Astrocyte of the spinal cord (primary cell): Measurements from ENCODE around the gene ITFG1.

Experiments
- DNase-seq: peaks from one replicate; pipeline ENCODE4 v3.0.0; 2011; ENCODE audit warnings: low read depth, low spot score
- H3K4me3 ChIP-seq: 2 replicates; pipeline ENCODE4 v1.5.1; 2011; ENCODE audit warnings: low read depth, mild to moderate bottlenecking, low read length, moderate library complexity
- CTCF ChIP-seq: IDR thresholded peaks from 2 replicates; pipeline ENCODE4 v1.5.1; 2012; ENCODE audit warnings: low read depth, mild to moderate bottlenecking, low read length, inconsistent platforms
- in situ Hi-C: cut with HindIII; loops from 2 replicates; pipeline ENCODE4 v1.10.0; 2017; ENCODE audit warnings: low sequenced_read_pairs

ITFG1 gene

GRCh38 chr16:47488051-47488450, 27.2 kb upstream of the ITFG1 start:
- in situ Hi-C loops = no loop called here
- DNase-seq = no peak
- no peak for TF ChIP-seq CTCF
- no peak overlapping the region for H3K4me3 ChIP-seq

- no peak for DNase-seq
- no peak for TF ChIP-seq CTCF
- no peak overlapping the region for H3K4me3 ChIP-seq
- in situ Hi-C loops = no loop called here
These were observed 26.0 kb upstream of the ITFG1 start for GRCh38 chr16:47486856-47487255.

- in situ Hi-C loops = no loop called here
- DNase-seq = no peak
- TF ChIP-seq CTCF = no peak
- no peak overlapping the region for H3K4me3 ChIP-seq
These were observed 22.8 kb upstream of the ITFG1 start for GRCh38 chr16:47483616-47484015.

- TF ChIP-seq CTCF = no peak
- no peak overlapping the region for H3K4me3 ChIP-seq
- in situ Hi-C loops = no loop called here
- DNase-seq = no peak
These were observed 21.0 kb upstream of the ITFG1 start for GRCh38 chr16:47481698-47482374.

GRCh38 chr16:47480410-47480809, 19.5 kb upstream of the ITFG1 start:
- no peak overlapping the region for H3K4me3 ChIP-seq
- no peak for DNase-seq
- no peak for TF ChIP-seq CTCF
- in situ Hi-C loops = no loop called here

- no peak for TF ChIP-seq CTCF
- no peak overlapping the region for H3K4me3 ChIP-seq
- peak; percentile 20 for DNase-seq
- in situ Hi-C loops = no loop called here
These were observed 16.8 kb upstream of the ITFG1 start for GRCh38 chr16:47477679-47478078.
